Measurements from ENCODE around the gene ADGRL1.
A peak's percentile ranks its signal among the peaks of the same experiment; 100 is the strongest.
"Not testable (repeated sequence)": the region's sequence is repeated elsewhere in the genome, so short reads cannot be mapped to it uniquely, and the experiment has no call there.

Gene ADGRL1

GRCh38 chr19:14164082-14164481 lies 41.9 kb downstream of the ADGRL1 start:
- no peak for DNase-seq

- no peak for DNase-seq
These were observed 43.1 kb downstream of the ADGRL1 start for GRCh38 chr19:14162871-14163297.

GRCh38 chr19:14161305-14161704 lies 44.7 kb downstream of the ADGRL1 start:
- no peak for DNase-seq

GRCh38 chr19:14160017-14160703 lies 45.8 kb downstream of the ADGRL1 start:
- no peak for DNase-seq

- DNase-seq: no peak
These were observed 46.9 kb downstream of the ADGRL1 start for GRCh38 chr19:14159059-14159458.

- no peak for DNase-seq
These were observed 47.5 kb downstream of the ADGRL1 start for GRCh38 chr19:14158276-14159023.

- DNase-seq: no peak
These were observed 48.8 kb downstream of the ADGRL1 start for GRCh38 chr19:14156971-14157717.

GRCh38 chr19:14156122-14156521 lies 49.8 kb downstream of the ADGRL1 start:
- DNase-seq: no peak

GRCh38 chr19:14155371-14155770 lies 50.6 kb downstream of the ADGRL1 start:
- DNase-seq: no peak

GRCh38 chr19:14152713-14153112 lies 53.3 kb downstream of the ADGRL1 start:
- DNase-seq: no peak

GRCh38 chr19:14150770-14151661 lies 55.0 kb downstream of the ADGRL1 start:
- DNase-seq: no peak

GRCh38 chr19:14150041-14150769 lies 55.8 kb downstream of the ADGRL1 start:
- no peak for DNase-seq

- DNase-seq: peak in 47 of 51 donors; percentile 4 to 79 (median 53)
These were observed 56.4 kb downstream of the ADGRL1 start for GRCh38 chr19:14149509-14149994.

- DNase-seq: no peak
These were observed 57.1 kb downstream of the ADGRL1 start for GRCh38 chr19:14148751-14149410.

GRCh38 chr19:14147797-14148605 lies 58.0 kb downstream of the ADGRL1 start:
- DNase-seq: peak in 49 of 51 donors; percentile 3 to 75 (median 56)

- DNase-seq: peak in 1 of 51 donors; percentile 50
These were observed 59.2 kb downstream of the ADGRL1 start for GRCh38 chr19:14146789-14147216.

- DNase-seq: not testable (repeated sequence)
These were observed 59.8 kb downstream of the ADGRL1 start for GRCh38 chr19:14146169-14146568.

GRCh38 chr19:14145381-14145780 lies 60.6 kb downstream of the ADGRL1 start:
- DNase-seq: no peak
